ENCODE results near the gene EXO5. TPM values are rescaled to one million over a fixed set of nuclear protein-coding genes. Genes with fewer than 3 reads are reported as not detected.

Gene EXO5
- total and polyA plus RNA-seq, 2 of the 4 experiments (the other 2 are of a cell fraction) = 7.8 to 11.1 TPM

DNA sequence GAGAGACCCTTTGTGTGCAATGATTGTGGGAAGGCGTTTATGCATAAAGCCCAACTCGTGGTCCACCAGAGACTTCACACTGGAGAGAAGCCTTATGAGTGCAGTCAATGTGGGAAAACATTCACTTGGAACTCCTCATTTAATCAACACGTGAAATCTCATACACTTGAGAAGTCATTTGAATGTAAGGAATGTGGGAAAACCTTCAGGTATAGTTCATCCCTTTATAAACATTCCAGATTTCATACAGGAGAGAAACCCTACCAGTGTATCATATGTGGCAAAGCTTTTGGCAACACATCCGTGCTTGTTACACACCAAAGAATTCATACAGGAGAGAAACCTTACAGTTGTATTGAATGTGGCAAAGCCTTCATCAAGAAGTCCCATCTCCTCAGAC lies 38.4 kb downstream of the EXO5 start:
- no peak overlapping the region for H3K56ac ChIP-seq (ENCODE audit: extremely low read depth, insufficient read depth, low read length)
- H2AK5ac ChIP-seq (ENCODE audit: low read depth, low read length) = no peak overlapping the region
- H4K5ac ChIP-seq (ENCODE audit: low read depth, low read length) = no peak overlapping the region
- no peaks in the 10 kb centered on the region for H3K79me1 ChIP-seq (ENCODE audit: low read depth in 1 of 2, low read length in 2 of 2)
- no peak overlapping the region for H2BK5ac ChIP-seq (ENCODE audit: low read depth, low read length, poor library complexity, severe bottlenecking)
- no peak overlapping the region for H3K18ac ChIP-seq (ENCODE audit: low read depth, low read length)
- no peak overlapping the region for H3K23ac ChIP-seq (ENCODE audit: low read depth, low read length)
- no peak overlapping the region for H3K4me3 ChIP-seq (ENCODE audit: insufficient read depth, low read depth, low read length)
- H2AFZ ChIP-seq (replicated peaks; ENCODE audit: low read length, poor library complexity) = no peak overlapping the region
- no peak overlapping the region for H2BK120ac ChIP-seq (ENCODE audit: low read depth, low read length)
- H3K14ac ChIP-seq (replicated peaks; ENCODE audit: low read depth, low read length) = no peak overlapping the region
- no peak overlapping the region for H2AK9ac ChIP-seq (replicated peaks; ENCODE audit: low read depth, low read length, poor library complexity)
- no peak overlapping the region for H3K9ac ChIP-seq (ENCODE audit: low read depth, low read length)
- no peak overlapping the region for H3K4ac ChIP-seq (ENCODE audit: low read depth, low read length)
- CTCF ChIA-PET = interaction anchor here (1.0 kb wide), 1 partner anchor 15 kb away, joined by 3 read pairs; no protein-coding TSS in a partner anchor
- H3K4me2 ChIP-seq (ENCODE audit: low read depth, low read length) = no peak overlapping the region
- H3K9me3 ChIP-seq (ENCODE audit: control insufficient read depth, insufficient read depth, low read length) = peaks cover 7% of the 10 kb centered on the region
- in situ Hi-C loops (cut with MboI; ENCODE audit: low sequenced_read_pairs) (no loop called here), intact Hi-C loops (cut with micrococcal nuclease) (no loop called here), dilution Hi-C loops (cut with HindIII; ENCODE audit: low sequenced_read_pairs, unreplicated experiment) (no loop called here)
- no peak overlapping the region for H2BK20ac ChIP-seq (ENCODE audit: low read depth, low read length)
- no peak for ATAC-seq (ENCODE audit: low read depth)
- H3K9me1 ChIP-seq (ENCODE audit: insufficient read depth, low read length) = no peaks in the 10 kb centered on the region
- POLR2A ChIA-PET (ENCODE audit: unreplicated experiment) = no interaction called here
- H4K20me1 ChIP-seq (ENCODE audit: insufficient read depth, low read length) = no peaks in the 10 kb centered on the region
- H2BK15ac ChIP-seq (ENCODE audit: low read depth, low read length) = no peak overlapping the region
- no peaks in the 10 kb centered on the region for H3K27me3 ChIP-seq (ENCODE audit: control insufficient read depth, insufficient read depth, low read length)
- DNase-seq = no peak
- no peak overlapping the region for H3K27ac ChIP-seq (ENCODE audit: insufficient read depth, low read length)
- BruUV-seq (replicated peaks) = no TSS peak
- H4K8ac ChIP-seq (ENCODE audit: low read depth in 2 of 2, low read length in 2 of 2) = no peak overlapping the region
- H3K4me1 ChIP-seq (ENCODE audit: control insufficient read depth, insufficient read depth, low read length) = no peaks in the 10 kb centered on the region
- no peak overlapping the region for H4K91ac ChIP-seq (ENCODE audit: insufficient read depth, low read depth, low read length)
- TF ChIP-seq MAFK (IDR thresholded peaks at IDR 0.05; ENCODE audit: low read depth, low read length) (no peak), ELK1 (IDR thresholded peaks at IDR 0.05; ENCODE audit: borderline replicate concordance, low read depth, low read length) (no peak), POLR2A (IDR thresholded peaks at IDR 0.05; ENCODE audit: low read depth, low read length) (no peak), RAD21 (IDR thresholded peaks at IDR 0.05; ENCODE audit: low read length) (no peak), FOS (IDR thresholded peaks at IDR 0.05; ENCODE audit: low read depth, low read length) (no peak), SMC3 (IDR thresholded peaks at IDR 0.05; ENCODE audit: low read depth, low read length) (no peak), RCOR1 (IDR thresholded peaks at IDR 0.05; ENCODE audit: insufficient replicate concordance, low read length) (no peak), CEBPB (IDR thresholded peaks at IDR 0.05; ENCODE audit: low read depth, low read length) (no peak)
- TF ChIP-seq, protein P1, sequence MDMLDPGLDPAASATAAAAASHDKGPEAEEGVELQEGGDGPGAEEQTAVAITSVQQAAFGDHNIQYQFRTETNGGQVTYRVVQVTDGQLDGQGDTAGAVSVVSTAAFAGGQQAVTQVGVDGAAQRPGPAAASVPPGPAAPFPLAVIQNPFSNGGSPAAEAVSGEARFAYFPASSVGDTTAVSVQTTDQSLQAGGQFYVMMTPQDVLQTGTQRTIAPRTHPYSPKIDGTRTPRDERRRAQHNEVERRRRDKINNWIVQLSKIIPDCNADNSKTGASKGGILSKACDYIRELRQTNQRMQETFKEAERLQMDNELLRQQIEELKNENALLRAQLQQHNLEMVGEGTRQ (IDR thresholded peaks at IDR 0.05; ENCODE audit: low read depth, low read length) = no peak
- peaks cover 5% of the 10 kb centered on the region for H3K36me3 ChIP-seq (ENCODE audit: control insufficient read depth, insufficient read depth, low read length)
- no CpG with 5 or more reads among the region's 4 CpGs for WGBS, 2 experiments (ENCODE audit: extremely low coverage in 2 of 2, insufficient read length in 1 of 2)

All from IMR-90 (cell line).